IMR-90 (cell line): ENCODE data around the gene TIMM29. TPM values are rescaled to one million over a fixed set of nuclear protein-coding genes. Genes with fewer than 3 reads are reported as not detected.

Experiments
- ATAC-seq: fragments of 200-7000 bp; cut with Tn5 transposase; 2 replicates; pipeline ENCODE4 v1.9.1; 2020; ENCODE audit warnings: low read depth, mild to moderate bottlenecking, moderate library complexity
- BruUV-seq: library from RNA; stranded (reverse); fragments of 400-500 nt; replicated peaks from 2 replicates; lab custom pipeline; 2021; lab: Mats Ljungman, UMichigan
- CTCF ChIA-PET: fragments of 300-600 bp; formaldehyde crosslinking; extraction: SDS; loops from one replicate; lab custom pipeline; 2021; ENCODE audit warnings: antibody characterized with exemption; lab: Yijun Ruan, JAX
- POLR2A ChIA-PET: fragments of 300-600 bp; sonication (Branson Sonifier 250); formaldehyde crosslinking; loops from one replicate; lab custom pipeline; 2022; ENCODE audit warnings: antibody characterized with exemption; ENCODE audit not compliant: unreplicated experiment; lab: Charles Lee
- DNase-seq: peaks from one replicate; pipeline ENCODE4 v3.0.0; 2013
- H2AFZ ChIP-seq: replicated peaks from 2 replicates; pipeline ENCODE3; 2013; ENCODE audit warnings: low read length, mild to moderate bottlenecking; ENCODE audit not compliant: poor library complexity
- H2AK5ac ChIP-seq: 2 replicates; pipeline ENCODE4 v1.6.1; 2013; ENCODE audit warnings: low read depth, low read length, inconsistent platforms
- H2AK9ac ChIP-seq: replicated peaks from 2 replicates; pipeline ENCODE3; 2013; ENCODE audit warnings: mild to moderate bottlenecking, low read depth, low read length, moderate library complexity; ENCODE audit not compliant: poor library complexity
- H2BK120ac ChIP-seq: 2 replicates; pipeline ENCODE4 v1.6.1; 2013; ENCODE audit warnings: low read depth, low read length, inconsistent platforms
- H2BK15ac ChIP-seq: 3 replicates; pipeline ENCODE4 v1.6.1; 2013; ENCODE audit warnings: low read depth, low read length, inconsistent platforms
- H2BK20ac ChIP-seq: 2 replicates; pipeline ENCODE4 v1.6.1; 2013; ENCODE audit warnings: low read depth, mild to moderate bottlenecking, inconsistent platforms, low read length, moderate library complexity
- H2BK5ac ChIP-seq: 2 replicates; pipeline ENCODE4 v1.6.1; 2013; ENCODE audit warnings: mild to moderate bottlenecking, low read depth, low read length, inconsistent platforms; ENCODE audit not compliant: poor library complexity, severe bottlenecking
- H3K14ac ChIP-seq: replicated peaks from 2 replicates; pipeline ENCODE4 v1.6.1; 2013; ENCODE audit warnings: low read depth, low read length, inconsistent platforms
- H3K18ac ChIP-seq: 2 replicates; pipeline ENCODE4 v1.6.1; 2013; ENCODE audit warnings: low read depth, low read length, control low read depth
- H3K23ac ChIP-seq: 2 replicates; pipeline ENCODE4 v1.6.1; 2013; ENCODE audit warnings: low read depth, low read length, inconsistent platforms
- H3K27ac ChIP-seq: 2 replicates; pipeline ENCODE4 v1.5.1; 2013; ENCODE audit warnings: mild to moderate bottlenecking, control low read depth, low read length; ENCODE audit not compliant: insufficient read depth
- H3K27me3 ChIP-seq: 2 replicates; pipeline ENCODE4 v1.6.1; 2013; ENCODE audit warnings: low read length; ENCODE audit not compliant: control insufficient read depth, insufficient read depth
- H3K36me3 ChIP-seq: 2 replicates; pipeline ENCODE4 v1.6.1; 2013; ENCODE audit warnings: low read length, mixed read lengths; ENCODE audit not compliant: control insufficient read depth, insufficient read depth
- H3K4ac ChIP-seq: 2 replicates; pipeline ENCODE4 v1.6.1; 2013; ENCODE audit warnings: low read depth, low read length, inconsistent platforms
- H3K4me1 ChIP-seq: 2 replicates; pipeline ENCODE4 v1.6.1; 2013; ENCODE audit warnings: low read length, mixed read lengths; ENCODE audit not compliant: control insufficient read depth, insufficient read depth
- H3K4me2 ChIP-seq: 2 replicates; pipeline ENCODE4 v1.6.1; 2013; ENCODE audit warnings: low read depth, mild to moderate bottlenecking, control low read depth, low read length, moderate library complexity
- H3K4me3 ChIP-seq: 2 replicates; pipeline ENCODE4 v1.5.1; 2013; ENCODE audit warnings: low read depth, mild to moderate bottlenecking, control low read depth, low read length, moderate library complexity; ENCODE audit not compliant: insufficient read depth
- H3K56ac ChIP-seq: 2 replicates; pipeline ENCODE4 v1.6.1; 2013; ENCODE audit warnings: low read length, inconsistent platforms; ENCODE audit not compliant: insufficient read depth; ENCODE audit errors: extremely low read depth
- H3K79me1 ChIP-seq, 2 experiments: 2 replicates each; pipeline ENCODE4 v1.6.1; 2013; ENCODE audit warnings: low read length in 2 of 2, inconsistent platforms in 1 of 2, low read depth in 1 of 2
- H3K9ac ChIP-seq: 2 replicates; pipeline ENCODE4 v1.6.1; 2013; ENCODE audit warnings: low read depth, low read length, control low read depth
- H3K9me1 ChIP-seq: 2 replicates; pipeline ENCODE4 v1.6.1; 2013; ENCODE audit warnings: low read length, inconsistent platforms; ENCODE audit not compliant: insufficient read depth
- H3K9me3 ChIP-seq: 2 replicates; pipeline ENCODE4 v1.6.1; 2013; ENCODE audit warnings: low read length; ENCODE audit not compliant: control insufficient read depth, insufficient read depth
- H4K20me1 ChIP-seq: 2 replicates; pipeline ENCODE4 v1.6.1; 2013; ENCODE audit warnings: low read length, inconsistent platforms; ENCODE audit not compliant: insufficient read depth
- H4K5ac ChIP-seq: 2 replicates; pipeline ENCODE4 v1.6.1; 2013; ENCODE audit warnings: mild to moderate bottlenecking, low read depth, low read length, control low read depth
- H4K8ac ChIP-seq, 2 experiments: 2 replicates each; pipeline ENCODE4 v1.6.1; 2013; ENCODE audit warnings: low read depth in 2 of 2, low read length in 2 of 2, control low read depth in 1 of 2, inconsistent platforms in 1 of 2
- H4K91ac ChIP-seq: 2 replicates; pipeline ENCODE4 v1.6.1; 2013; ENCODE audit warnings: low read depth, low read length, inconsistent platforms; ENCODE audit not compliant: insufficient read depth
- BHLHE40 ChIP-seq: fragments of 150-350 bp; IDR thresholded peaks from 2 replicates; pipeline ENCODE4 v1.6.1; 2016; ENCODE audit warnings: mild to moderate bottlenecking, low read depth, low read length
- CEBPB ChIP-seq: IDR thresholded peaks from 2 replicates; pipeline ENCODE4 v1.6.1; 2012; ENCODE audit warnings: low read depth, low read length, improper control_type of control experiment
- CHD1 ChIP-seq: IDR thresholded peaks from 2 replicates; pipeline ENCODE4 v1.6.1; 2012; ENCODE audit warnings: low read depth, low read length, improper control_type of control experiment
- FOS ChIP-seq: fragments of 150-350 bp; IDR thresholded peaks from 2 replicates; pipeline ENCODE4 v1.6.1; 2016; ENCODE audit warnings: low read depth, low read length
- MAZ ChIP-seq: IDR thresholded peaks from 2 replicates; pipeline ENCODE4 v1.6.1; 2012; ENCODE audit warnings: low read depth, mild to moderate bottlenecking, low read length, improper control_type of control experiment, moderate library complexity, borderline replicate concordance
- NFE2L2 ChIP-seq: fragments of 150-350 bp; IDR thresholded peaks from 2 replicates; pipeline ENCODE4 v1.6.1; 2016; ENCODE audit warnings: low read depth, mild to moderate bottlenecking, low read length
- POLR2A ChIP-seq: IDR thresholded peaks from 2 replicates; pipeline ENCODE4 v1.6.1; 2012; ENCODE audit warnings: mild to moderate bottlenecking, low read depth, low read length
- RAD21 ChIP-seq: IDR thresholded peaks from 2 replicates; pipeline ENCODE4 v1.6.1; 2012; ENCODE audit warnings: low read length, improper control_type of control experiment
- RCOR1 ChIP-seq: IDR thresholded peaks from 2 replicates; pipeline ENCODE4 v1.6.1; 2012; ENCODE audit warnings: mild to moderate bottlenecking, low read length, improper control_type of control experiment; ENCODE audit not compliant: insufficient replicate concordance
- RFX5 ChIP-seq: IDR thresholded peaks from 2 replicates; pipeline ENCODE4 v1.8.0; 2012; ENCODE audit warnings: low read depth, mild to moderate bottlenecking, low read length, moderate library complexity
- SMC3 ChIP-seq: fragments of 150-350 bp; IDR thresholded peaks from 2 replicates; pipeline ENCODE4 v1.6.1; 2016; ENCODE audit warnings: low read depth, mild to moderate bottlenecking, antibody characterized with exemption, low read length, moderate library complexity
- WGBS, 2 experiments: methylation state at CpG; one replicate each; pipeline versions ENCODE4 v1.1.5 to v1.1.7; 2013; ENCODE audit warnings: missing lambda C conversion rate in 2 of 2; ENCODE audit not compliant: insufficient read length in 1 of 2; ENCODE audit errors: extremely low coverage in 2 of 2; 5-methylcytosine and 5-hydroxymethylcytosine counted together
- dilution Hi-C: fragments of 300-500 bp; cut with HindIII; formaldehyde crosslinking; loops from one replicate; pipeline ENCODE4 v1.14.3; 2018; ENCODE audit warnings: low sequenced_read_pairs; ENCODE audit not compliant: unreplicated experiment
- in situ Hi-C: fragments of 300-500 bp; cut with MboI; formaldehyde crosslinking; loops from 3 replicates; pipeline ENCODE4 v1.14.3; 2019; ENCODE audit warnings: low sequenced_read_pairs, inconsistent platforms, mixed read lengths
- intact Hi-C: fragments of 100-400 bp; cut with micrococcal nuclease; formaldehyde crosslinking; loops from 2 replicates; pipeline ENCODE4 v1.10.0; 2022
- polyA plus RNA-seq, 3 experiments: library from polyadenylated mRNA; depleted of rRNA; stranded (reverse); fragments of >200 nt; gene quantifications; 2 replicates each; pipeline ENCODE4 v1.2.3, GENCODE V29; 2012; ENCODE audit warnings: low replicate concordance in 1 of 3
- total RNA-seq: library from RNA; depleted of rRNA; stranded (reverse); fragments of >200 nt; gene quantifications from 2 replicates; pipeline ENCODE4 v1.2.3, GENCODE V29; 2012
- TF ChIP-seq, protein P1 (sequence below): fragments of 150-350 bp; IDR thresholded peaks from 2 replicates; pipeline ENCODE4 v1.6.1; 2017; ENCODE audit warnings: mild to moderate bottlenecking, antibody characterized with exemption, low read length, low read depth
- TF ChIP-seq, protein P2 (sequence below): conservative IDR thresholded peaks from 2 replicates; pipeline ENCODE4 v1.5.1; 2012; ENCODE audit warnings: mild to moderate bottlenecking, low read depth, low read length, improper control_type of control experiment

Gene TIMM29
- total and polyA plus RNA-seq, 2 of the 4 experiments (the other 2 are of a cell fraction): 9.3 to 13.4 TPM

DNA sequence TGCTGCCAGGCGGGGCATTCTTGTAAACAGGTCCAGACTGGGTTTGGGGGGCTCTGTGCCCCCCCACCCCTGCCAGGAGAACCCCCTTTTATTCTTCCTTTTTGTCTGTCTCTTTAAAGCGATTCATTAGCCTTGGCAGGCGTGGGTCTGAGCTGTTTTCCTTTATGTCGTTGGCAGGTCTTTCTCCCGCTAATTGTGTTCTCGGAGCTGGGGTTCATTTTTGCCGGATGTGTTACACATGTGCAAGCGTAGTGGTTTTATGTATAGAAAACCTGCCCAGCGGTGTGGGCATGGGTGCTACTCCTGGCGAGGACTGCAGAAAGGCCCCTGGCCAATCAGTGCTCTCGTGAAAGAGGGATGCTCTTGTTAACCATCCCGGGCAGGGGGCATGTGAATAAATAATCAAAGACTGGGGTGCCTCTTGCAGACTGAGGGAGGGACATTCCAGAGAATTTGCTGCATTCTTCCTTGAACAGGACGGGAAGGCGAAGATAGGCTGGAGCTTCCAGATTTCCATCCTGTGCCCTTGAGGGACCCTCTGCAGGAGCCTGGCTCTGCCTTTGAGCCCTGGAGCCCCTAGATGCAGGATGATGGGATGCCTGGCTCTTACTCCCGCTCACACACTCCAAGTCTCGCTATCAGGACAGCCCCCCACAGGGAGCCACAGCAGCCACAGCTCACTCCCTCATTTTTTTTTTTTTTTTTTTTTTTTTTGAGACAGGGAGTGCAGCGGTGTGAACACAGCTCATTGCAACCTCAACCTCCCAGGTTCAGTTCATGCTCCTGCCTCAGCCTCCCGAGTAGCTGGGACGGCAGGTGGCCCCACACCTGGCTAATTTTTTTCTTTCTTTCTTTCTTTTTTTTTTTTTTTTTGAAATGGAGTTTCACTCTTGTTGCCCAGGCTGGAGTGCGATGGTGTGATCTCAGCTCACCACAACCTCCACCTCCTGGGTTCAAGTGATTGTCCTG is 43.1 kb upstream of the TIMM29 start:
- Histone ChIP-seq H2BK20ac (no peak overlapping the region), H3K36me3 (0 out of 2 replicates have a peak, but pooled peaks cover 2% of the 10 kb centered on the region), H3K27me3 (no peaks in the 10 kb centered on the region), H3K4ac (peak overlapping the region; percentile 31; the same call in 1 of the 2 replicates), H3K14ac (0 out of 2 replicates have a peak overlapping the region, but pooled peaks have one; percentile 19), H4K5ac (no peak overlapping the region), H3K18ac (no peak overlapping the region), H3K56ac (no peak overlapping the region), H4K20me1 (peaks cover 64% of the 10 kb centered on the region), H4K91ac (no peak overlapping the region), H3K23ac (no peak overlapping the region), H3K4me1 (peaks cover 16% of the 10 kb centered on the region), H3K9ac (no peak overlapping the region), H2BK15ac (no peak overlapping the region; the same call in 2 of the 3 replicates), H2AFZ (peak overlapping the region; percentile 26), H2BK5ac (no peak overlapping the region), H3K9me3 (no peaks in the 10 kb centered on the region), H3K79me1 (peaks cover 11 to 88% of the 10 kb centered on the region in 2 experiments), H3K9me1 (peaks cover 27% of the 10 kb centered on the region), H4K8ac (no peak overlapping the region), H3K4me2 (no peak overlapping the region), H3K4me3 (no peak overlapping the region), H2AK5ac (no peak overlapping the region), H2BK120ac (no peak overlapping the region), H2AK9ac (peak overlapping the region; percentile 7), H3K27ac (no peak overlapping the region)
- ChIA-PET POLR2A (interaction anchor here (0.5 to 0.6 kb wide), 2 partner anchors 71 to 566 kb away, joined by 3 to 4 read pairs; no protein-coding TSS in a partner anchor), CTCF (interaction anchor here (0.7 kb wide), 1 partner anchor 24 kb away, joined by 3 read pairs; no protein-coding TSS in a partner anchor)
- WGBS, 2 experiments: 60% methylated on average over 8 of the region's 20 CpGs; no CpG with 5 or more reads in 1 of the 2 experiments
- no peak for TF ChIP-seq CEBPB
- no peak for TF ChIP-seq POLR2A
- TF ChIP-seq RCOR1: no peak
- TF ChIP-seq NFE2L2: no peak
- TF ChIP-seq RAD21: no peak
- no peak for TF ChIP-seq FOS
- TF ChIP-seq CHD1: no peak
- no peak for TF ChIP-seq SMC3
- no peak for TF ChIP-seq MAZ
- no peak for TF ChIP-seq BHLHE40
- TF ChIP-seq, protein P1, sequence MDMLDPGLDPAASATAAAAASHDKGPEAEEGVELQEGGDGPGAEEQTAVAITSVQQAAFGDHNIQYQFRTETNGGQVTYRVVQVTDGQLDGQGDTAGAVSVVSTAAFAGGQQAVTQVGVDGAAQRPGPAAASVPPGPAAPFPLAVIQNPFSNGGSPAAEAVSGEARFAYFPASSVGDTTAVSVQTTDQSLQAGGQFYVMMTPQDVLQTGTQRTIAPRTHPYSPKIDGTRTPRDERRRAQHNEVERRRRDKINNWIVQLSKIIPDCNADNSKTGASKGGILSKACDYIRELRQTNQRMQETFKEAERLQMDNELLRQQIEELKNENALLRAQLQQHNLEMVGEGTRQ: no peak
- TF ChIP-seq, protein P2, sequence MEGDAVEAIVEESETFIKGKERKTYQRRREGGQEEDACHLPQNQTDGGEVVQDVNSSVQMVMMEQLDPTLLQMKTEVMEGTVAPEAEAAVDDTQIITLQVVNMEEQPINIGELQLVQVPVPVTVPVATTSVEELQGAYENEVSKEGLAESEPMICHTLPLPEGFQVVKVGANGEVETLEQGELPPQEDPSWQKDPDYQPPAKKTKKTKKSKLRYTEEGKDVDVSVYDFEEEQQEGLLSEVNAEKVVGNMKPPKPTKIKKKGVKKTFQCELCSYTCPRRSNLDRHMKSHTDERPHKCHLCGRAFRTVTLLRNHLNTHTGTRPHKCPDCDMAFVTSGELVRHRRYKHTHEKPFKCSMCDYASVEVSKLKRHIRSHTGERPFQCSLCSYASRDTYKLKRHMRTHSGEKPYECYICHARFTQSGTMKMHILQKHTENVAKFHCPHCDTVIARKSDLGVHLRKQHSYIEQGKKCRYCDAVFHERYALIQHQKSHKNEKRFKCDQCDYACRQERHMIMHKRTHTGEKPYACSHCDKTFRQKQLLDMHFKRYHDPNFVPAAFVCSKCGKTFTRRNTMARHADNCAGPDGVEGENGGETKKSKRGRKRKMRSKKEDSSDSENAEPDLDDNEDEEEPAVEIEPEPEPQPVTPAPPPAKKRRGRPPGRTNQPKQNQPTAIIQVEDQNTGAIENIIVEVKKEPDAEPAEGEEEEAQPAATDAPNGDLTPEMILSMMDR: no peak
- TF ChIP-seq RFX5: no peak
- DNase-seq (no peak), ATAC-seq (peak; percentile 35)
- dilution Hi-C loops (no loop called here), intact Hi-C loops (no loop called here), in situ Hi-C loops (no loop called here)
- BruUV-seq: no TSS peak
